GM12873 (cell line): ENCODE data around the gene CEP170.

Experiments
- CTCF ChIP-seq: IDR thresholded peaks from 2 replicates; pipeline ENCODE4 v1.5.1; 2012; ENCODE audit warnings: low read depth, mild to moderate bottlenecking, moderate library complexity, low read length, control low read depth; ENCODE audit not compliant: insufficient read depth; ENCODE audit errors: missing control alignments

CEP170 gene

GRCh38 chr1:243254927-243255790, at the start of gene CEP170:
TSS of gene CEP170 (minus strand) at chr1:243255281. CDS start at chr1:243225280, 30,001 bp downstream.
- no peak for TF ChIP-seq CTCF

- TF ChIP-seq CTCF: no peak
Measured at GRCh38 chr1:243301059-243301458, 46.0 kb upstream of the CEP170 start.

GRCh38 chr1:243299069-243299468, 44.0 kb upstream of the CEP170 start:
- no peak for TF ChIP-seq CTCF

- TF ChIP-seq CTCF: no peak
Measured at GRCh38 chr1:243294723-243295121, 39.6 kb upstream of the CEP170 start.

GRCh38 chr1:243293941-243294722, 39.1 kb upstream of the CEP170 start:
- TF ChIP-seq CTCF: no peak

GRCh38 chr1:243292117-243292516, 37.0 kb upstream of the CEP170 start:
- no peak for TF ChIP-seq CTCF

- no peak for TF ChIP-seq CTCF
Measured at GRCh38 chr1:243291292-243291691, 36.2 kb upstream of the CEP170 start.
